NCI-H446 treated with DMSO at 0.1 percent for 48 hours (cell line): ENCODE results near the gene CACNA2D2.

Source experiments
- DNase-seq: peaks from one replicate; lab custom pipeline; 2025; lab: John Stamatoyannopoulos, UW

CACNA2D2 gene

GRCh38 chr3:50347187-50347813, 156.1 kb downstream of the CACNA2D2 start:
- DNase-seq, result peak; percentile 33

- no peak for DNase-seq
Measured at GRCh38 chr3:50345586-50346234, 157.7 kb downstream of the CACNA2D2 start, which contains the start of gene ZMYND10. ZMYND10 (minus strand) TSS chr3:50345732; CDS start chr3:50345579, 153 bp downstream.

GRCh38 chr3:50345008-50345407, 158.4 kb downstream of the CACNA2D2 start:
- DNase-seq, result no peak

DNA sequence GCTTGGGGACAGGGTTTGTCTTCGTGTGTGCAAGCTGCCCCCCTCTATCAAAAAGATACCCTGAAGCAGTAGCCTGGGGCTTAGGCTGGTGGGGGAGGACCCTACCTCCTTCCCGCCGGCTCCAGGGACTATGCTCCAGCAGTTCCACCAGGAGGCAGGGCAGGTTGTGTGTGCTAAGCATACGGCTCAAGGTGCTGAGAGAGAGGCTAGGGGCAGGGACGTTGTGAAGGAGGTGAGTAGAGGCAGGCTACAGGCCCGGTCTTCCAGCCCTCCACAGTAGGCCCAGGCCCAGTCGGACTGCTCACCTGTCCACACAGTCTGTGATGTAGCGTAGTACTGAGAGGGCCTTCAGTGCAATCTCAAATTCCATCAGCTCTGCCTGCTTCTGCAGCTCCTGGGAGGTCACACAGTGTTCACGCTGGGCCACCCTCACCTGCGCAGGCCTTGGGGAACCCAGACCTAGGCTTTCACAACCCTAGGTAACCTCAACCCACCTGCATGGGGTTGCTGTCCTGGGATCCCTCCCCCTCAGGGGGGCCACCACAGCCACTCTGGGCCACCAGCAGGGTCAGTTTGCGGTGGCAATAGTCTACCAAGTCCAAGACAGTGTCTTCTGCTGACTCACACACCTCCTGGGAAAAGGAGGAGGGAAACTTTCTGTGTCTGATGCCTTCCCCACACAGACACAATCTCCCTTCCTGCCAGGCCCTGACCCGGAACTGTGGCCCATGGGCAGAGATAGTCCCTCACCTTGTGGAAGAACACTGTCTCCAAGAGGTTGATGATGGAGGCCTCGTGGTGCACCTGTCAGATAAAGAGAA, 160.4 kb downstream of the CACNA2D2 start:
- no peak for DNase-seq

- DNase-seq, result no peak
Measured at GRCh38 chr3:50341996-50342650, 161.3 kb downstream of the CACNA2D2 start.

DNA sequence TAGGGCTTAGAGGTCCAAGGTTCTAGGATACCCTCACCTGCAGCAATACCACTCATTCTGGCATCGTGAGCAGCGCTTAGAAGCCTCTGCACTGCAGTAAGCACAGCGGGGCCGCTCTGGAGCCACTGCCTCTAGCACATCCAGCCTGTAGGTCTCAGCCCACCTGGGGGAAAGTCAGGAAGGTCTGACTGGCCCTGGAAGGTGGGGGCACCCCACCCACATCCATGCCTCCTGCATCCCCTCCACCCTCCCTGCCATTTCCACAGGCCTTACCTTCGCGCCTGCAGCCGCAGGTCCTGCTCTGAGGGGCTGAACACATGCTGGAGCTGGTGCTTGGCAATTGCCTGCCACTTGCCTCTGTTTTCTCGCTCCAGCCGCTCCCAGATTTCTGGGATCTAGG, 161.9 kb downstream of the CACNA2D2 start:
- no peak for DNase-seq

DNA sequence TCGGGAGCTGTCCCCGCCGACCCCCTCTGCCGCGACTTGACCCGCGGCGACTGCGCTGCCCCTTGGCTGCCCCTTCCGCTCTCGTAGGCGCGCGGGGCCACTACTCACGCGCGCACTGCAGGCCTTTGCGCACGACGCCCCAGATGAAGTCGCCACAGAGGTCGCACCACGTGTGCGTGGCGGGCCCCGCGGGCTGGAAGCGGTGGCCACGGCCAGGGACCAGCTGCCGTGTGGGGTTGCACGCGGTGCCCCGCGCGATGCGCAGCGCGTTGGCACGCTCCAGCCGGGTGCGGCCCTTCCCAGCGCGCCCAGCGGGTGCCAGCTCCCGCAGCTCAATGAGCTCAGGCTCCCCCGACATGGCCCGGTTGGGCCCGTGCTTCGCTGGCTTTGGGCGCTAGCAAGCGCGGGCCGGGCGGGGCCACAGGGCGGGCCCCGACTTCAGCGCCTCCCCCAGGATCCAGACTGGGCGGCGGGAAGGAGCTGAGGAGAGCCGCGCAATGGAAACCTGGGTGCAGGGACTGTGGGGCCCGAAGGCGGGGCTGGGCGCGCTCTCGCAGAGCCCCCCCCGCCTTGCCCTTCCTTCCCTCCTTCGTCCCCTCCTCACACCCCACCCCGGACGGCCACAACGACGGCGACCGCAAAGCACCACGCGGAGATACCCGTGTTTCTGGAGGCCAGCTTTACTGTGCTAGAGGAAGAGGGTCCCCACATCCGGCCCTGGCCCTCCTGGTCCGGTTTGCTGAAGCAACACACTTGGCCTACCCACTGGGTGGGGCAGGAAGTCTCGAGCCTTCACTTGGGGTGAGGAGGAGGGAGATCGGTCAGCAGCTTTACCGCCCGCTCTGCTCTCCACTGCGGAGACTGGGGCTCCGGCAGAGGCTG, 162.7 kb downstream of the CACNA2D2 start, which contains the start of gene RASSF1:
Gene RASSF1 (minus strand): TSS at position 389 of the 882 bp plus-strand sequence. CDS start 31 bp downstream, at position 358.
- DNase-seq, result no peak

- no peak for DNase-seq
Measured at GRCh38 chr3:50340147-50340447, 163.3 kb downstream of the CACNA2D2 start.

GRCh38 chr3:50339485-50340146, 163.8 kb downstream of the CACNA2D2 start:
- DNase-seq, result no peak

GRCh38 chr3:50338965-50339364, 164.5 kb downstream of the CACNA2D2 start:
- no peak for DNase-seq

GRCh38 chr3:50337175-50337861, 166.1 kb downstream of the CACNA2D2 start:
- peak; percentile 94 for DNase-seq

DNA sequence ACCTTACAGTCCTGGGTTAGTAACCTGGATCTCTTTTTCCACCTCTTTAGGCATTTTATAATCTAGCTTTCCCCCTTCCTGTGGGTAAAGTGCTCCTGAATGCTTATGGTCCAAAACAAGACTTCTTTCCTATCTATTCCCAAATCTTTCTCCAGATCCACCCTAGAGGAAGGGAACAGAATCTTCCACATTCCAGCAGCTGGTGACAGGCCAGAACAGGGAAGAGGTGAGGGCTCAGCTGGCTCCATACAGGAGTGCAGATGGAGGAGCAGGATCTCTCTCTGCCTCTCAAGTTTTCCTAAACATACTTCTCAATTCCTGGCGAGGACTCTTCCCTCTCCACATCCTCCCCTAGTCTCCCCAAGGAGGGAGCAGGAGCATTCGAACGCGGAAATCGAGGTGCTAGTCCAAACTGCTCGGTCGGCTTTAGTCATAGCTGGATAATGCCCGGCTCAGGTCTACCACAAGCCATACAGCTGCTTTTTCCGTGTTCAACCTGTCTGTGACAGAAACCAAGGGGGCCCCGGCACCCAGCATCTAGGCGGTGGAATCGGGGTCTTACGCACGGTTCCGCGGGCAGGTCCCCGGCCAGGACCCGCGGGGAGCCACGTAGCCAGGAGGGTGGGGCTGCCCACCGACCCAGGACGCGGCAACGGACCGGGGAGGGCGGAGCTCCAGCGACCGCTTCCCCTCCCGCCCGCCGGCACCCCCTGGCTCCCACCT, 166.8 kb downstream of the CACNA2D2 start:
- DNase-seq, result no peak

DNA sequence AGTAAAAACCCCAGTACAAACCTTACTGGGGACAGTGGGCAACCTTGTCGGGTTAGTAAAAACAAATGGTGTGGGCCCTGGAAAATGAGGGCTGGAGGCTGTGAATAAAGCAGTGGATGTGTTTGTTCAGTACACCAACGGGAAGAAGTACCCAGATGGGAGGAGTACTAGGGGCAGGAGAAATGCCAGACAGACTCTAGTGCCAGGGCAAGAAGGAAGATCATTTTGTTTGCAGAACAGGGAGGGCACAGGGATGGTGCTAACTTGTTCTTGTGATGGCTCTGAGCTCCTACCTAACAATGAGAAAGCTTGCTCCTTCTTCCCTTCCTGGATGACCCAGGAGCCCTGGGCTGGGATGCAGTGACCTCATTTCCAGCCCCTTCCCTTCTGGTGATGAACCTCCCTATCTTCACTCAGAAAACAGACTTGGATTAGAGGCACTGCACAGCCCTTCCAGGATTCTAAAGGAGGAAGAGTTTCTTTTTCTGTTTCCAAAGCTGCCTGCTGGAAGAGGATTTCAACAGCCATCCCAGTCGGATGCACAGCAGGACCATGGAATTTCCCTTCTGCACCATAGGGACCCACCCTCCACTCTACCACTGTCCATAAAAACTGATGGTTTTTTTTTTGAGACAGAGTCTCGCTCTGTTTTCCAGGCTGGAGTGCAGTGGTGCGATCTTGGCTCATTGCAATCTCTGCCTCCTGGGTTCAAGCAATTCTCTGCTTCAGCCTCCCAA, 168.9 kb downstream of the CACNA2D2 start:
- DNase-seq, result no peak

GRCh38 chr3:50333744-50334328, 169.6 kb downstream of the CACNA2D2 start:
- no peak for DNase-seq

DNA sequence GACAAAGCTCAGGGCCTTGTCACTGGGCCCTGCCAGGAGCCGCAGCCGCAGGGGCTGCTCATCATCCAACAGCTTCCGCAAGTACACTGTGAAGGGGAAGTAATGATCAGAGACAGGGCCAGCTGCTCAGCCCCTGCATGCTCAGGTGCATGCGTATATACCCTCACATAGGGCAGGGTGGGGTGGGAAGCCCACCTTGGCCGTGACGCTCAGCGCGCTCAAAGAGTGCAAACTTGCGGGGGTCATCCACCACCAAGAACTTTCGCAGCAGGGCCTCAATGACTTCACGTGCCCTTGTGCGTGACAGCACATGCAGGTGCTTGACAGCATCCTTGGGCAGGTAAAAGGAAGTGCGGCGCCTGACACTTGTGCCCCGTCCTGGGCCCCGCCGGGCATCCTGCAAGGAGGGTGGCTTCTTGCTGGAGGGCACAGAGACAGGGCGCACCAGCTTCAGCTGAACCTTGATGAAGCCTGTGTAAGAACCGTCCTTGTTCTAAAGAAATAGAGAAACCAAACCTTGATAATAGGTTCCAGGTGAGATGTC, 172.0 kb downstream of the CACNA2D2 start:
- no peak for DNase-seq

DNA sequence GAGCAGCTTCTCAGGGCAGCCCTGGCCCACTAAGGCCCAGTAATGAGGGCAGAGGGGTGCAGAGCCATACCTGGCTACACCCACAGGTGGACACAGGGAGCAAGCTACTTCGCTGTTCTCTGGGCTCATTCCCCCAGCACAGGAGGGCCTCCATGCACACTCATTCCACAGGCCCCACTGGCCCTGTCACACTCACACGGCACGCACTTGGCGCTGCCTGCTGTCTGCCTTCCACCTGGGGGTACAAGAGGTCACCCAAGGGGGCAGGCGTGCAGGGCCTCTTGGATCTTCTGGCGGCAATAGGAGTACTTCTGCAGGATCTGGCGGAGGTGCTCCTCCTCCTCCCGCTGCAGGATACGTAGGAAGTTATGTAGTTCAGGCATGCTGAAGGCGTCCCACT, 173.1 kb downstream of the CACNA2D2 start:
- no peak for DNase-seq

GRCh38 chr3:50327943-50328691, 175.3 kb downstream of the CACNA2D2 start, which contains the start of gene TUSC2:
TUSC2 (minus strand) TSS chr3:50328223; CDS start chr3:50328099, 124 bp downstream.
- peak; percentile 76 for DNase-seq
